Eye (tissue), 1 donor: ENCODE measurements around the gene CCS.
"Not testable (repeated sequence)": the region's sequence is repeated elsewhere in the genome, so short reads cannot be mapped to it uniquely, and the experiment has no call there.

Source experiments
- DNase-seq: peaks from one replicate; pipeline ENCODE4 v3.0.0-alpha.2; 2015

CCS gene

DNA sequence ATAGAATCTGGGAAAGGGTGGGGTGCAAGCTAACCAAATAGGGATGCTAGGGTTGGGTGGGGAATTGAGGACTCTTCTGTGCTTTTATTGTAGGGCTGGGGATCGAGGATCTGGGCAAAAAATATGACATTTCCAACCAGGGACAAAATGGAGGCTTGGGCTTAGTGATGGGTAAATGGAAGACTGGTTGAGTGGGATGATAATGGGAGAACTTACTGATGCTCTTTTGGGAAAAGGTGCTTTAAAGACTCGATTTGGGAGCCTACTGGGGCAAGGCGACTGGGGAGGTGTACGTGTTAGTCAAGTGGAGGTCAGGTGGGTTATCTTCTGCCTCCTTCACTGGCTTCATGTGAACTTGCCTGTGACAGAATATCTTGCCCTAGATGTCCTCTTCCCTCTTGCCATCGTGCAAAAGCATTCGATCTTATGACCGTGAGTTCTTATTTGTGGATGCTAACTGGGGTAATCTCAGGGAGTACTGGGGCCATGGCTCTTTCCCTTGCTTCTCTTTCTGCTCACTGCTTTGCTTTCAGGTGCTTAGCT is 35.1 kb downstream of the CCS start:
- no peak for DNase-seq

- no peak for DNase-seq
Observed at GRCh38 chr11:66629356-66629755, 36.4 kb downstream of the CCS start.

DNA sequence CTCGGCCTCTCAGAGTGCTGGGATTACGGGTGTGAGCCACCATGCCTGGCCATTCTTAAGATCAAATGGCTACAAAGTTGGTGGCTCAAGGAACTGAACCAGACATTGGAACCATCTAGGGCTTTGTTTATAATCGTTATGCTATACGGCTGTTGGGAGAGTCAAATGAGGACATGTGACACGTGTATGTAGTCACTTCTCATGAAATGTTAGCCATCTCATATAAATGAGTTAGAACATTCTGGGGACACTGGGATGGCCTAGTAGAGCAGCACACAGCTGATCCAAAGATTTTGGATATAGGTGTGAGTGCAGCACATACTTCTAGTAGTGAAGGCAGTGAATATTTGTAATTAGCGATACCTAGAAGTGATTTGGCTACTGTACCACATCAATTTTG is 38.9 kb downstream of the CCS start:
- DNase-seq = no peak

DNA sequence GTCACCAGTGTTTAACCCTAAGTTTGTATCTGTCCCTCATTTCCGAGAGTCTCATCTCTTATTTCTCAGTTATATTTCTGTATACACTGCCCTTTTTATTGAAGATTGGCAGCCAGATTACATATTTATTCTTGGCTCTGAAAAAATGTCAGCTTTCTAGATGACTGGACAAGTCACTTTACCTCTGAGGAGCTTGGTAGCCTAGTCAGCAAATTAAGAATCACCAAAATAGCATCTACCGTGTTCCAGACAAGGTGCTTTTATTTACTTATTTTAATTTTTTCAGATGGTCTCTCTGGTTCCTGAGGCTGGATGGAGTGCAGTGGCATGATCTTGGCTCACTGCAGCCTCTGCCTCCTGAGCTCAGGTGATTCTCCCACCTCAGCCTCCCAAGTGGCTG is 40.0 kb downstream of the CCS start:
- DNase-seq = no peak

GRCh38 chr11:66636411-66636810 is 43.4 kb downstream of the CCS start:
- DNase-seq = no peak

DNA sequence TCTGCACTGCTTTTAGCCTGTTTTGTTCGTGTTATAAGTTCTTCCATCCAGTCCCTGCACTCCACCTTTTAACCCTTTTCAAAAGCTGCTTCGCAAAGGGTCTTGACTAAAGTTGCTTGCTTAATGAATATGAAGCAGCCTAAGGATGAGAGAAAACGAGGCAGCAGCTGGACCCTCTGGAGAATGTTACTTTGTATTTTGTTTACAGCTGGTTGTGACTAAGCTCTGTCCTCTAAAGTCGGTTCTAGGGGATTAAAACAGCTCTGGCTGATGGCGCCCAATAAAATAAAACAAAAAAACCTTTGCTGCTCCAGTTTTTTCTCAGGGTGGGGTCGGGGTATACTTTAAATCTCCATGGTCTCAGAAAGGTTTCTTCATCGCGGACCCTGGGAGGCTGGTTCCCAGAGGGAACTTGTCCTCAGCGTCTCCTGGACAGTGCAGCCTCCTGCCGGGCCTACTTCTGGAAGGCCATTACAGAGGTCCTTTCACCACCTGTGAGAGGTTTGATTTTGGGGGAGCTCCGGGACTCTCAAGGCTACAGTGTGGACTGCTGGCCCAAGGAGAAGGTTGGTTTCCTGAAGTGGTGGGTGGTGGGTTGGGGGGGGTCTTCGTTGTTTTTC is 44.7 kb downstream of the CCS start:
- DNase-seq = peak; percentile 40

DNA sequence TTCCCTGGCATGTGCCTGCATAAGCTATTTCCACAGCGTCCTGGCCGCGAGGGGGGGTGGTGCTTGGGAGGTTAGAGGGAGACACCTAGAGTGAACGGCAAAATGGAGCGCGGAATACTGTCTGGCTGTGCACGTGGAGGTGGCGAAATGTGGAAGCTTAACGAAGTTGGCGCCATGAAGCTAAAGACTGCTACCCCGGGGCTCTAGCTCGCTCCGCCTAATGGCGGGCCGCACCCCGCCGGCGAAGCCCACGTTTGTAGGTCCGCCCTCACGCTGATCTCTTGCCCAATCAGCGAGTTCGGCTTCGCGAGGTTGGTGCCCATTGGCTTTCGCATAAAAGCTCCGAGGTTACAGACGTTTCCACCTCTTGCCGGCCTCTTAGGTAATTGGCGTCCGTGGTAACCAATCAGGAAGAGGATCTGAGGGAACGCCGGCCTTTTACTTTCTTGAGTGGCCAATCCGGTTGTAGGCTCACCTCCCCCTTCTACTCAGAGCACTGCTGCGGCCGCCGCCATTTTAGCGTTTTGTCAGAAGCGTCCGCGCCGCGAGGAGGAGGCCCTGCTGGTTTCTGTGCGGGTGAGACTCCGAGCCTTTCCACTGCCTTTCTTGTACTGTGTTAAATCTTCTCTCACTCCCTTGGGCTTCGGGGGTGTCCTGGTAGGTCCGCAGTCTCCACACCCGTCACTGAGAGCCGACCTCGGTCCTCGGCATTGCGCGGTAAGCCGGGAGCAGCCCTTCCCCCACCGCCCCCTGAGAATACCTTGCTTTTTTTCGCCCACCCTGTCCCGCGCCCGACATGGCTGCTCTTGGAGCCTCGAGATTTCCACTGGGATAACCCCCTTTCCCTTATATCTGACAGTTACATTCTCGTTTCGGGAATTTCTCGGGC is 45.4 kb downstream of the CCS start, which contains the start of gene RBM4:
RBM4 (plus strand) TSS at position 527 of the 889 bp plus-strand sequence. CDS start 1,009 bp downstream, outside the sequence.
- peak; percentile 100 for DNase-seq

DNA sequence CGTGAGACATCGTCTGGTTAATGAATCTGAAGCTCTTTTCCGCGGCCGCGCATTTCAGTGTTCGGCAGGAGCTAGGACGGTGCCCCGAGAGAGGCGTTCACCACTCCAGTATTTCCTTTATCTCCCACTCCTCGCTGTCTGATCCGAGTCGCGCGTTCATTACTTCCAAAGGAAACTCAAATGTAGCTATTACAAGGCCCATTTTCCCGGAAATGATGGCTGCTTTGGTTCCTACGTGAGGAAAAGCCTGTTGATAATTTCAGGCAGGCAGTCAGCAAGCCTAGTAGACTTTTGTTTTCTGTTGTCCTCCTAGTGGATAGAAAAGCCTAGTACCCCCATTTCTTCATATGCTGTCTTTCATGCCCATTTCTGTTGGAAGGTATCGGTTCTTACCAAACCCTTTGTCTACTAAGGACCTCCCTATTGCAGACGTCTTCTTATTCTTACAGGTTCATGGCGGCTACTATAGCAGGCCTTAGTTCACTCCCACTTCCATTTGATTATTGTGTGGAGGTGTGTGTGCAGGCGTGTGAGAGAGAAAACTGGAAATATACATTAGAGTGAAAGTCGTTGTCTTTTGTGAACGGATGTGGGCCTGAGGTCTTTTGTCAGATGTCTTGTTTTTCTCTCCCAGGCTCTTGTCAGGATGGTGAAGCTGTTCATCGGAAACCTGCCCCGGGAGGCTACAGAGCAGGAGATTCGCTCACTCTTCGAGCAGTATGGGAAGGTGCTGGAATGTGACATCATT is 46.3 kb downstream of the CCS start:
- DNase-seq = peak; percentile 80

- not testable (repeated sequence) for DNase-seq
Observed at GRCh38 chr11:66639814-66640340, 46.9 kb downstream of the CCS start.

GRCh38 chr11:66641834-66642233 is 48.8 kb downstream of the CCS start:
- DNase-seq = no peak

DNA sequence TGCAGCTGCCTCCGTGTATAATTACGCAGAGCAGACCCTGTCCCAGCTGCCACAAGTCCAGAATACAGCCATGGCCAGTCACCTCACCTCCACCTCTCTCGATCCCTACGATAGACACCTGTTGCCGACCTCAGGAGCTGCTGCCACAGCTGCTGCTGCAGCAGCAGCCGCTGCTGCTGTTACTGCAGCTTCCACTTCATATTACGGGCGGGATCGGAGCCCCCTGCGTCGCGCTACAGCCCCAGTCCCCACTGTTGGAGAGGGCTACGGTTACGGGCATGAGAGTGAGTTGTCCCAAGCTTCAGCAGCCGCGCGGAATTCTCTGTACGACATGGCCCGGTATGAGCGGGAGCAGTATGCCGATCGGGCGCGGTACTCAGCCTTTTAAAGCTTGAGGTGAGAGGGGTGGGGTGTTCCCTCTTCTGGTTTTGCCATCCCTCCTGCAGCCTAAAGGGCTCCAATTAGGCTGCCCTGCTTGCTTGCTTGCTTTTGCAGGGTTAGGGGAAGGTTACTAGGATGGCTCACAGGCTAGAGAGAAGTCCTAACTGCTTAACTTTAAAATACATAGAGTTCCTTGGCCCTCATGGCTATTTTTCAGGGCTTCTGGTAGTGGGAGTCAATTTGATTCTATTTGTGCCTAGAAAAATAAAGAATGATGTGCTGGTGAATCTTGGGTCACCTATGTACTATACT is 50.9 kb downstream of the CCS start:
- no peak for DNase-seq

GRCh38 chr11:66646828-66647227 is 53.8 kb downstream of the CCS start:
- no peak for DNase-seq

GRCh38 chr11:66649903-66650302 is 56.9 kb downstream of the CCS start:
- DNase-seq = no peak

- DNase-seq = no peak
Observed at GRCh38 chr11:66651016-66651415, 58.0 kb downstream of the CCS start.

DNA sequence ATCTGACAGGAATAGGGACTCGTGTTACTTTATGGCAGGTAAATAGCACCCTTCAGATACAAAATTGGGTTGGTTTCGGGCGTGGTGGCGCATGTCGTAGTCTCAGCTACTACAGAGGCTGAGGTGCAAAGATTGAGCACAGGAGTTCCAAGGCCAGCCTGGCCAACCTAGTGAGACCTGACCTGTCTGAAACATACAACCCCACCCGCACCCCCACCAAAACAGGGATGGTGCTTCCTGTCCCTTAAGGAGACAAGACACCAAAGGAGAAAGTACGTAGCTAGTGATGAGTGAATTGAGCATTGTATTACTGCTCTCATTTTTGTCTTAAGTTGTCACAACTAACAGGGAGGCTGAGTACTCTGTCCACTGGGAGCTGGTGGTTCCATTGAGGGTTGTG is 59.7 kb downstream of the CCS start:
- no peak for DNase-seq

GRCh38 chr11:66653123-66653522 is 60.1 kb downstream of the CCS start:
- no peak for DNase-seq
